Measurements from ENCODE around the gene TGM5.
"Not testable (repeated sequence)": the region's sequence is repeated elsewhere in the genome, so short reads cannot be mapped to it uniquely, and the experiment has no call there.

TGM5 gene

DNA sequence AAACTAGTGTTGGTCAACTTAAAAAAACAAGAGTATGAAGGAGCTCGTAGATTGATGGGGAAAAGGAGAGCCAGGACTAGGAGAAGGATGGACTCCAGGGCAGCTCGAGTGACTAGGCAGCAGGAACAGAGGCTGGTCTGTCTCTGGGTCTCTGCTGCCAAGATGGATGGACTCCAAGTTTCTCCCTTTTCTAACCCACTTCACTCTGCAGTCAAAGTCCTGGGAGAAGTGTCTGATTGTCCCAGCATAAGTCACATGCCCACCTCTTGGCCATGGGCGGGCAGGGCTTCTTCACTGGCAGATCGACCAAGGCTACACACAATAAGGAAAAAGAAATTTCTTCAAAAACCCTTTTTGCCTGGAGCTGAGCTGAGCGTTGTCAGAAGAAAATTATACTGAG, 36.8 kb downstream of the TGM5 start:
- ATAC-seq (replicated peaks) (no peak), DNase-seq (no peak)
- Mint-ChIP-seq H3K27ac (no peak overlapping the region), H3K4me3 (no peak overlapping the region), H3K36me3 (ENCODE audit: insufficient read depth) (no peaks in the 10 kb centered on the region), H3K27me3 (peaks cover 13 to 29% of the 10 kb centered on the region in 2 donors), H3K4me1 (ENCODE audit: low read depth in 2 of 2) (peaks cover 5 to 7% of the 10 kb centered on the region in 2 donors), H3K9me3 (no peaks in the 10 kb centered on the region)

DNA sequence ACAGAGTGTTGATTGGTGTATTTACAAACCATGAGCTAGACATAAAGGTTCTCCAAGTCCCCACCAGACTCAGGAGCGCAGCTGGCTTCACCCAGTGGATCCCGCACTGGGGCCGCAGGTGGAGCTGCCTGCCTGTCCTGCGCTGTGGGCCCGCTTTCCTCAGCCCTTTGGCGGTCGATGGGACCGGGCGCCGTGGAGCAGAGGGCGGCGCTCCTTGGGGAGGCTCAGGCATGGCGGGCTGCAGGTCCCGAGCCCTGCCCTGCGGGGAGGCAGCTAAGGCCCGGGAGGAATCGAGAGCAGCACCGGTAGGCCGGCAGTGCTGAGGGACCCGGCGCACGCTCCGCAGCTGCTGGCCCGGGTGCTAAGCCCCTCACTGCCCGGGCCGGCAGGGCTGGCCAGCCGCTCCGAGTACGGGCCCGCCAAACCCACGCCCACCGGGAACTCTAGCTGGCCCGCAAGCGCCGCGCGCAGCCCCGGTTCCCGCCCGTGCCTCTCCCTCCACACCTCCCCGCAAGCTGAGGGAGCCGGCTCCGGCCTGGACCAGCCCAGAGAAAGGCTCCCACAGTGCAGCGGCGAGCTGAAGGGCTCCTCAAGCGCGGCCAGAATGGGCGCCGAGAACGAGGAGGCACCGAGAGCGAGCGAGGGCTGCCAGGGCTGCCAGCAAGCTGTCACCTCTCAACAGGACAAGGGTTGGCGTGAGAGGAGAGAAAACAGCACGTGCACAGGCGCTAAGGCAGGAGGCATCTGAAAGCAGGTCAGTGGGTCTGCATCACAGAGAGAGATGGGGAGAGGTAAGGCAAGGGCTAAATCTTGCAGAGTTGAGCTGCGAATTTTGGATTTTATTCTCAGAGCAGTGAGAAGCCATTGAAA, 40.1 kb downstream of the TGM5 start:
- H3K9me3 Mint-ChIP-seq, result no peaks in the 10 kb centered on the region

DNA sequence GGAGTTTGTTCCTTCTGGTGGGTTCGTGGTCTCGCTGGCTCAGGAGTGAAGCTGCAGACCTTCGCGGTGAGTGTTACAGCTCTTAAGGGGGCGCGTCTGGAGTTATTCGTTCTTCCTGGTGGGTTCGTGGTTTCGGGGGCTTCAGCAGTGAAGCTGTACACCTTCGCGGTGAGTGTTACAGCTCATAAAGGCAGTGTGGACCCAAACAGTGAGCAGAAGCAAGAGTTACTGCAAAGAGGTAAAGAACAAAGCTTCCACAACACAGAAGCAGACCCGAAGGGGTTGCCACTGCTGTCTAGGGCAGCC, 40.8 kb downstream of the TGM5 start:
- not testable (repeated sequence) for H3K4me1 Mint-ChIP-seq (ENCODE audit: low read depth in 2 of 2); H3K9me3 Mint-ChIP-seq; H3K36me3 Mint-ChIP-seq (ENCODE audit: insufficient read depth); DNase-seq; ATAC-seq (replicated peaks); H3K4me3 Mint-ChIP-seq; H3K27ac Mint-ChIP-seq
- H3K27me3 Mint-ChIP-seq, result peaks cover 10 to 29% of the 10 kb centered on the region in 2 donors

More for the DNA sequence above, 40.1 kb downstream of the TGM5 start:
- H3K4me3 Mint-ChIP-seq, result no peak overlapping the region
- ATAC-seq (replicated peaks) (no peak), DNase-seq (no peak)
- H3K27ac Mint-ChIP-seq, result no peak overlapping the region
- no peaks in the 10 kb centered on the region for H3K36me3 Mint-ChIP-seq (ENCODE audit: insufficient read depth)
- peaks cover 7 to 22% of the 10 kb centered on the region in 2 donors for H3K27me3 Mint-ChIP-seq
- peaks cover 5 to 7% of the 10 kb centered on the region in 2 donors for H3K4me1 Mint-ChIP-seq (ENCODE audit: low read depth in 2 of 2)

GRCh38 chr15:43225201-43225949, 41.4 kb downstream of the TGM5 start:
- DNase-seq (peak; percentile 28 to 48 (median 32)), ATAC-seq (replicated peaks) (peak; percentile 76)
- Mint-ChIP-seq H3K27me3 (peaks cover 13 to 34% of the 10 kb centered on the region in 2 donors), H3K9me3 (no peaks in the 10 kb centered on the region), H3K36me3 (ENCODE audit: insufficient read depth) (no peaks in the 10 kb centered on the region), H3K4me1 (ENCODE audit: low read depth in 2 of 2) (peaks cover 5 to 14% of the 10 kb centered on the region in 2 donors), H3K27ac (no peak overlapping the region), H3K4me3 (no peak overlapping the region)

DNA sequence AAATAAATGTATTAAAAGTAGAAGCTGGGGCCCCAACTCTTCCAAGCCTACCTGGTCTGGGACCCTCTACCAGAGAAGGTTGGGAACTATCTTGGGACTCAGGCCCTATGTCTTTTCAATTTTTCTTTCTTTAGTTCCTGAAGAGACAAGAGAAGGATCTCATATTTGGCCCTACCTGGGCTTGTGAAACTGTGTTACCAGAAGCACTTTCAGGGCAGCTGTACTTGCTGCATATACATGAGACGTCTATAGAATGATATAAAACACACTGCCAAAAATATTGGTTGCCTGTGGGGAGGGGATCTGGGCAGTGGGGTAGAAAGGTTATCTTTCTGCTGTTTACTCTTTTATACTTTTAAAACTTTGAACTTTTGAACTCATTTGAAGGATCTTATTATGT, 45.3 kb downstream of the TGM5 start:
- no peak overlapping the region for H3K4me3 Mint-ChIP-seq
- no peaks in the 10 kb centered on the region for H3K36me3 Mint-ChIP-seq (ENCODE audit: insufficient read depth)
- H3K27ac Mint-ChIP-seq, result peak overlapping the region in 1 of 2 donors; percentile 11

GRCh38 chr15:43220991-43221403, 45.7 kb downstream of the TGM5 start, which contains the start of gene EPB42:
TSS of gene EPB42 (minus strand) at chr15:43221018. CDS start at chr15:43220825, 193 bp downstream.
- no peak for DNase-seq
- Mint-ChIP-seq H3K9me3 (no peaks in the 10 kb centered on the region), H3K36me3 (ENCODE audit: insufficient read depth) (no peaks in the 10 kb centered on the region), H3K4me1 (ENCODE audit: low read depth in 2 of 2) (peaks cover 5 to 17% of the 10 kb centered on the region in 2 donors), H3K27ac (peak within 1 kb of the TSS in 1 of 2 donors; percentile 59), H3K27me3 (peaks cover 24 to 47% of the 10 kb centered on the region in 2 donors), H3K4me3 (peak within 1 kb of the TSS in 1 of 2 donors; percentile 30)
- ATAC-seq (replicated peaks), result no peak

More for the DNA sequence above, 45.3 kb downstream of the TGM5 start:
- Mint-ChIP-seq H3K4me1 (ENCODE audit: low read depth in 2 of 2) (peaks cover 5 to 18% of the 10 kb centered on the region in 2 donors), H3K9me3 (no peaks in the 10 kb centered on the region), H3K27me3 (peaks cover 26 to 48% of the 10 kb centered on the region in 2 donors)
- ATAC-seq (replicated peaks) (no peak), DNase-seq (no peak)

DNA sequence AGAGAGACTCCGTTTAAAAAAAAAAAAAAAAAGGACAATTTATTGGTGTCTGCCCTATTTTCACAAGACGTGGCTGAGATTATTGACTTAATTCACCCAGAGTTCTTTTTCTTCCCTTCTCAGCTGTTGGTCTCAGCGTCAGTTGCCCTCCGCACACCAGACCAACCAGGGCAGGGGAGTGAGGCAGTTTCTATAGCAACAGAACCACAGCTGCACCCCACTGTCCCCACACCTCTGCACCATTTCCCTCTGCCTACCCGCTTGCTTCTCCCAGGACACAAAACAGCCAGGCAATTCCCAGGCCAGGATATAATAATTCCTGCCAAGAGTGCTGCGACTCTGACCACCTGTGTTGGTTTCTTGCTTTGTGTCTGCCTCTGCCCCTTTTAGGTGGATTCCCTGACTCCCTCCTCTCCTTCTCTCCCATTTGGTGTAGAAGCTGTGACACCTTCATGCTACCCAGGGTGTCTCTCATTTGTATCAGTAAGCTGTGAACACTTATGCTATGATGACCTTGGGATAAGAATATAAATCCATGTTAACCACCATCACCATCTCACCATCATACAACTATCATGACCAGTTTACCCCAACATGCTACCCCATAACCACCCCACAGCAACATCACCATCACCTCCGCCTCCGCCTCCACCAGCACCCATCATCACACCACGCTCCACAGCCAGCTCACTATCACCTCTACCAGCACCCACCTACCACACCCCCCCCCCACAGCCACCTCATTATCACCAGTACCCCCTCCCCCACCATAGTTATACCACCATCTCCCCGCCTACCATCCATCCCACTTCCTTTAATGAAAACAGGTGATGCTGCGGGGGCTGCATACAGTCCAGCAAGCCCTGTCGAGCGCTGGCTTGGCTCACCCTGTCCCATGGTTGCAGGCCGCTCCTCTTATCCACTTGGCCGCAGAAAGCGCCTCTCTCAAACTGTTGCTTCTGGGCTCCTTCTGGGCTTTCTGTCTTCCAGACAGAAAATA, 46.5 kb downstream of the TGM5 start:
- Mint-ChIP-seq H3K36me3 (ENCODE audit: insufficient read depth) (no peaks in the 10 kb centered on the region), H3K9me3 (no peaks in the 10 kb centered on the region), H3K4me1 (ENCODE audit: low read depth in 2 of 2) (peaks cover 0 to 11% of the 10 kb centered on the region in 2 donors), H3K4me3 (peak overlapping the region in 1 of 2 donors; percentile 30), H3K27me3 (peaks cover 19 to 40% of the 10 kb centered on the region in 2 donors), H3K27ac (peak overlapping the region in 1 of 2 donors; percentile 59)
- peak in 1 of 3 experiments; percentile 15 for DNase-seq
- peak; percentile 43 for ATAC-seq (replicated peaks)

- Mint-ChIP-seq H3K27ac (no peak overlapping the region), H3K4me3 (no peak overlapping the region), H3K27me3 (peaks cover 19 to 33% of the 10 kb centered on the region in 2 donors), H3K9me3 (no peaks in the 10 kb centered on the region), H3K4me1 (ENCODE audit: low read depth in 2 of 2) (peaks cover 0 to 11% of the 10 kb centered on the region in 2 donors), H3K36me3 (ENCODE audit: insufficient read depth) (no peaks in the 10 kb centered on the region)
- DNase-seq, result no peak
- ATAC-seq (replicated peaks), result no peak
Measured at GRCh38 chr15:43218908-43219706, 47.6 kb downstream of the TGM5 start.

DNA sequence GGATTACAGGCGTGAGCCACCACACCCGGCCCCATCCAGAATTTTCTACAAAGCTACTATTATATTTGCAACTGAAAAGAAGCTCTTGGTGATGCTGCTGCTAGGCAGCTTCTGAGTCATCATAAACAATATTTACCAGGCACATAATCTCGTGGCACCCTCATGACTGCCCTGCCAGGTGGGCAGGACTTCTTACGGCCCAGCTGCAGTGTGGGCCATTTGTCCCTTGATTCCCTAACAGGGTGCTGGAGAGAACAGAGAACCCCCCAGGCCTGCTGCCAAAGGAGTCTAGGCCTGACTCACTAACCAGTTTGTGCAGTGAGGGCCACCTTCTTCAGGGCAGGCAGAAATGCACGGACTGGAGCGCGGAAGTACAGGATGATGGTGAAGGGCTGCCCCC, 50.8 kb downstream of the TGM5 start:
- DNase-seq (no peak), ATAC-seq (replicated peaks) (no peak)
- H3K27me3 Mint-ChIP-seq, result peaks cover 18 to 34% of the 10 kb centered on the region in 2 donors
- no peak overlapping the region for H3K4me3 Mint-ChIP-seq
- H3K36me3 Mint-ChIP-seq (ENCODE audit: insufficient read depth), result no peaks in the 10 kb centered on the region
- no peaks in the 10 kb centered on the region for H3K9me3 Mint-ChIP-seq
- H3K4me1 Mint-ChIP-seq (ENCODE audit: low read depth in 2 of 2), result peaks cover 0 to 9% of the 10 kb centered on the region in 2 donors
- no peak overlapping the region for H3K27ac Mint-ChIP-seq

DNA sequence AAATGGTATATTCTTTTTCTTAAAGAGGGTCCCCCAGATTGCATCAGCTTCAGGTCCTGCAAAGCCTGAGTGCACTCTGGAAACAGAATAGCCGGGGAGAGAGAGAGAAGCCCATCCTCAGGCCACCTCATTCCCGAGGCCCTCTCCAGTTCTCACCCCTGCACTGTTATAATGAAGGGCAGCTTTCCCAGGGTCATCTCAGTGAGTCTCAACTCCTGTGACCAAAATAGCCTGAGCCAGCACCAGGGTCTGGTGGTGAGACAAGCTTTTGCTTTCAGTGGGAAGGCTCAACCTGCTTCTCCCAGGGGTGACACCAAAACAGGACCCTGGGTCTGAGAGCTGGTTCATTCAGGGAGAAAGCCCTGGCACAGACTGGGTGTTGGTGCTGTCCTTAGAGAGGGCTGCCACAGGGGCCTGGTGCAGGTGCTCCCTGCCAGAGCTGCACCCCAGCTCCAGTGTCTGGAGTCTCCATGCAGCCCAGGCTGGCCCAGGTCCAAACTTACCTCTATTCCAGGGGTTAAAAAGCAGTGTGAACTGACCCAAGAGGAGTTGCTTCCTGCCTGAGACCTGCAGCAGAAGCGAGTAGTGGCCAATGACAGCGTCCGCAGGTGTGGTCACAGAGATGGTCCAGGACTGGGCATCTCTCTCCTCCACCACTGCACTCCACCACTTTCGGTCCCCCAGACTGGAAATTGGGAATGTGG, 52.0 kb downstream of the TGM5 start:
- Mint-ChIP-seq H3K4me3 (no peak overlapping the region), H3K9me3 (no peaks in the 10 kb centered on the region), H3K27me3 (peaks cover 20 to 34% of the 10 kb centered on the region in 2 donors), H3K27ac (no peak overlapping the region), H3K4me1 (ENCODE audit: low read depth in 2 of 2) (no peaks in the 10 kb centered on the region), H3K36me3 (ENCODE audit: insufficient read depth) (peaks cover 3% of the 10 kb centered on the region)
- no peak for DNase-seq
- ATAC-seq (replicated peaks), result no peak

GRCh38 chr15:43214169-43214568, 52.6 kb downstream of the TGM5 start:
- Mint-ChIP-seq H3K27ac (no peak overlapping the region), H3K36me3 (ENCODE audit: insufficient read depth) (peaks cover 3% of the 10 kb centered on the region), H3K4me3 (no peak overlapping the region), H3K9me3 (no peaks in the 10 kb centered on the region), H3K4me1 (ENCODE audit: low read depth in 2 of 2) (no peaks in the 10 kb centered on the region), H3K27me3 (peaks cover 20 to 39% of the 10 kb centered on the region in 2 donors)
- ATAC-seq (replicated peaks), result no peak
- DNase-seq, result no peak

DNA sequence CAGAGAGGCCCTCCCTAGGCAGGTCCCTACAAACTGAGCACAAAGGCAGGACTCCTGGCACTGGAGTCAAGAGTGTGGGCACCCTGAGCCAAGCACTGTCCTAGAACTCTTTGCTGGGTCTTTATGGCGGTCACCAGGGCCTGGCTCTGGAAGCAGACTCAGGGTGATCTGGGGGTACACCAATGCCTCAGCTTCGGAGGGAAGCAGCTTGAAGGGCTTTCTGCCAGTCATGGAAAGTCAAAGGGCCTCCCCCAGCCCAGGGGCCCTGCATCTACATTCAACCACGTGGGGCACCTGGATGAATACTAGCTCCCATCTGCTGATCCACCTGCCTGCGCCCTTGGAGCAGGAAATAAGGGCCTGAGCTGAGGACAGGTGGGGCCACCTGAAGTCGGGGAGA, 53.3 kb downstream of the TGM5 start:
- Mint-ChIP-seq H3K36me3 (ENCODE audit: insufficient read depth) (peaks cover 3% of the 10 kb centered on the region), H3K4me1 (ENCODE audit: low read depth in 2 of 2) (no peaks in the 10 kb centered on the region), H3K27me3 (peaks cover 21 to 40% of the 10 kb centered on the region in 2 donors), H3K27ac (no peak overlapping the region), H3K4me3 (no peak overlapping the region), H3K9me3 (no peaks in the 10 kb centered on the region)
- DNase-seq, result no peak
- no peak for ATAC-seq (replicated peaks)
